Smooth muscle cell of the pulmonary artery (primary cell): ENCODE measurements around the gene ALAS1. TPM values are rescaled to one million over a fixed set of nuclear protein-coding genes. Genes with fewer than 3 reads are reported as not detected.

ENCODE experiments used
- total RNA-seq: library from RNA; depleted of rRNA; stranded (reverse); fragments of >200 nt; gene quantifications from 2 replicates; pipeline ENCODE4 v1.2.3, GENCODE V29; 2014

Gene ALAS1
- 24.9 and 40.3 TPM in 2 replicates for total RNA-seq

GRCh38 chr3:52197842-52198625, at the start of gene ALAS1:
Gene ALAS1 (plus strand): TSS chr3:52198160. CDS start chr3:52199242, 1,082 bp downstream.

DNA sequence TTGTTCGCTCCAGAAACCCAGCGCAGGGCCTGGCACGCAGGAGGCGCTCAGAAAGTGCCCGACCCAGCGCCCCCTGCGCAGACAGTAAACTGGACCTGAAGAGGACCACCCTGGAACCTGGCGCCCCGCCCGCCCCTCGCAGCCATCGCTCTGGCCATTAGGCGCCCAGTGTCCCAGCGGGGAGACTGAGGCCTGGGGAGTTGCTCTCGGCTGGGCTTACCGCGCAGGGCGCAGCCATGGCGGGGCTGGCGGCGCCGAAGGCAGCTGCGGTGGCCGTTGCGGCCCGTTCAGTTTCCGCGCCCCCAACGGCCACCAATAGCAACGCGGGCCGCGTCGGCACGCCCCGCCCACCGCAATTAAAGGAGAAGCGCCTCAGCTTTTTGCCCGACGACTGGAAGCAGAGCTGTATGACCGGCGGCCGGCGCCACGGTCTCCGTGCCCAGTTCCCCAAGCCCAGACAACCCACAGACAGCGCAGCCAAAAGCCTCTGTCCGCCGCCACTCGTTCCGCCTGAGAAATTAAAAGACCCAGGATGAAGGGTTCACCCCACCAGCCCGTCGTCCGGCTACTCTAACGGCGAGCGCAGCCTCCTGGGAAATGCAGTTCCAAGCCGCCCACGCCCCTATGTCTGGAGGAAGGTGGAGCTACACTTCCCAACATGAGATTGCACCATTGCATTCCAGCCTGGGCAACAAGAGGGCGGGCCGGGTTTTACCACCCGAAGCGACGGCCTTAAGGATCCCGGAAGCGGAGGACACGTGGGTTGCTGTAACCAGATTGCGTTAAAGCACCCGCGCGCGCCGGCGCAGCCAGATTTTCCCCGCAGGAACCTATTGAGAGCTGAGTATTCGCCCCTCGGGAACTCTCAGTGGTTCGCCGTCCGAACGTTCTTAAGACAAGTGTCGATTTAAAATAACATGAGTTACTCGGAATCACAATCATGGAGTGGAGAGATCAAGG, 43.5 kb upstream of the ALAS1 start, which contains the start of gene POC1A:
Gene POC1A, minus strand, starts transcription at position 289 of the 960 bp plus-strand sequence. Its CDS starts 51 bp downstream, at position 238.

GRCh38 chr3:52225452-52226228, 27.7 kb downstream of the ALAS1 start, which contains the start of gene TLR9:
Gene TLR9 (minus strand): TSS chr3:52225645. CDS start chr3:52225529, 116 bp downstream.

GRCh38 chr3:52238761-52239701, 41.1 kb downstream of the ALAS1 start, which contains the start of gene TWF2:
Gene TWF2 (minus strand): TSS chr3:52239158. CDS start chr3:52239016, 142 bp downstream.

DNA sequence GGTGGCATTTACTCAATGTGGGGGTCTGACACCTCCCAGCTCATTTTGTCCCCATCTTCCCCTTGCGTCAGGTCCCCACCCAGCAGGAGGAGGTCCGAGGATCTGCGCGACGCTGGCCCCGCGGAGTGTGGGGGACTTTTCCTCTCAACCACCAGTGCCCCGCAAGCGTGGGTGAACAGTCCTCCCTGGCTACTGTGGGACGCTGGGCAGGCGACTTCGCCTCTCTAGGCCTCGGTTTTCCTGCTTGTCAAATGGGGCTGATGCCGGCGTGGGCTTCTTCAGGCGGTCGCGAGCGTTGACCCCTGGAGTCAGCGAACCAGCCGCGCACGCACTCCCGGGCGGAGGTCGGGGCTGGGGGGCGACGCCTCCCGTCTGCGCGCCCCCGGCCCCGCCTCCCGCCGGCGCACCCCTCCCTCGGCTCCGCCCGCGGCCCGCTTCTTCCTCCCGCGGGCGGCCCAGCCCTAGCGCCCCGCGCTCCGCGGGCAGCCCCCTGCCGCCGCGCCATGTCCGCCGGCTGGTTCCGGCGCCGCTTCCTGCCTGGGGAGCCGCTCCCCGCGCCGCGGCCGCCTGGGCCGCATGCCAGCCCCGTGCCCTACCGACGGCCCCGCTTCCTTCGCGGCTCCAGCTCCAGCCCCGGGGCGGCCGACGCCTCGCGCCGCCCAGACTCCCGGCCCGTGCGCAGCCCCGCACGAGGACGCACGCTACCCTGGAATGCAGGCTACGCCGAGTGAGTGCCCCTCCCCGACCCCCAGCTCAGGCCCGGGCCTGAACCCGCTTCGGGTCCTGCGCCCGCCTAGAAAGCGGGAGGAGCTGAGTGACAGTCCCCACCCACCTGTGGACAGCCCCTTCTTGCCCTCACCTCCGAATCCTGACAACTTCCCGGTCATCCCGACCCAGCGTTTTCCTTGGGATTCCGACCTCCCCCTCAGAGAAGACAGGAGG, 47.6 kb downstream of the ALAS1 start, which contains the start of gene PPM1M:
Gene PPM1M, plus strand, starts transcription at position 438 of the 942 bp plus-strand sequence. Its CDS starts 66 bp downstream, at position 504.

Other genes with a start within 250 kb of the ALAS1 start
- gene GPR62, start 242.8 kb upstream of the ALAS1 start, total RNA-seq = 0.07 TPM in 1 of 2 replicates, not detected in the other
- gene PCBP4, start 230.7 kb upstream of the ALAS1 start, total RNA-seq = 35.6 and 62.8 TPM in 2 replicates
- 29.6 and 35.1 TPM in 2 replicates for gene ABHD14B, start 224.1 kb upstream of the ALAS1 start, total RNA-seq
- gene ABHD14A, start 223.1 kb upstream of the ALAS1 start, total RNA-seq = 14.7 and 18.2 TPM in 2 replicates
- gene ACY1, start 214.6 kb upstream of the ALAS1 start, total RNA-seq = 33.5 and 39.6 TPM in 2 replicates
- 590 and 640 TPM in 2 replicates for gene RPL29, start 202.3 kb upstream of the ALAS1 start, total RNA-seq
- gene DUSP7, start 141.6 kb upstream of the ALAS1 start, total RNA-seq = 11.1 and 17.5 TPM in 2 replicates
- gene POC1A, start 43.7 kb upstream of the ALAS1 start, total RNA-seq = 5.4 and 7.4 TPM in 2 replicates
- under 0.01 and 0.23 TPM in 2 replicates for gene TLR9, start 27.5 kb downstream of the ALAS1 start, total RNA-seq
- gene TWF2, start 41.0 kb downstream of the ALAS1 start, total RNA-seq = 56.5 and 72.7 TPM in 2 replicates
- gene PPM1M, start 47.6 kb downstream of the ALAS1 start, total RNA-seq = 28.5 and 28.8 TPM in 2 replicates
- gene WDR82, start 80.5 kb downstream of the ALAS1 start, total RNA-seq = 85.0 and 91.9 TPM in 2 replicates
- gene GLYCTK, start 89.7 kb downstream of the ALAS1 start, total RNA-seq = 4.7 and 5.3 TPM in 2 replicates
- gene DNAH1, start 118.2 kb downstream of the ALAS1 start, total RNA-seq = 4.2 and 5.5 TPM in 2 replicates
- 47.4 and 64.7 TPM in 2 replicates for gene BAP1, start 211.8 kb downstream of the ALAS1 start, total RNA-seq
- 3.5 and 3.8 TPM in 2 replicates for gene PHF7, start 212.5 kb downstream of the ALAS1 start, total RNA-seq
- 0.03 and 0.13 TPM in 2 replicates for gene SEMA3G, start 246.9 kb downstream of the ALAS1 start, total RNA-seq